ENCODE measurements around the gene ADRM1. TPM values are rescaled to one million over a fixed set of nuclear protein-coding genes. Genes with fewer than 3 reads are reported as not detected.

The ADRM1 gene
- total RNA-seq, 1 experiment from 2014 or later: 173 TPM

GRCh38 chr20:62342910-62343309, 40.1 kb downstream of the ADRM1 start:
- CTCF ChIA-PET: no interaction called here
- H3K9me2 ChIP-seq (ENCODE audit: insufficient read depth): no peaks in the 10 kb centered on the region
- no peak overlapping the region for H3K4me3 ChIP-seq
- POLR2A ChIA-PET (ENCODE audit: unreplicated experiment): interaction anchor here (0.7 kb wide), 1 partner anchor 451 kb away, joined by 3 read pairs; no protein-coding TSS in a partner anchor
- H2AFZ ChIP-seq: no peak overlapping the region
- no peaks in the 10 kb centered on the region for H3K4me1 ChIP-seq (replicated peaks; ENCODE audit: insufficient read depth)
- peaks cover 71% of the 10 kb centered on the region for H3K36me3 ChIP-seq (ENCODE audit: low read depth)
- no TSS peak for BruUV-seq (replicated peaks)
- intact Hi-C loops (cut with micrococcal nuclease; ENCODE audit: unreplicated experiment): no loop called here
- peaks cover 92% of the 10 kb centered on the region for H3F3A ChIP-seq (ENCODE audit: insufficient read depth, low read depth)
- H3K9me3 ChIP-seq (ENCODE audit: insufficient read depth, low read depth): no peaks in the 10 kb centered on the region
- no peak for DNase-seq
- H4K20me1 ChIP-seq (ENCODE audit: insufficient read depth): peaks cover 45% of the 10 kb centered on the region
- H3K27me3 ChIP-seq (ENCODE audit: insufficient read depth, low read depth): no peaks in the 10 kb centered on the region
- H3K27ac ChIP-seq: no peak overlapping the region
- H3K79me2 ChIP-seq (ENCODE audit: low read depth): peaks cover 60% of the 10 kb centered on the region
- no peak overlapping the region for H3K4me2 ChIP-seq
- no peak for TF ChIP-seq EZH2 (IDR thresholded peaks at IDR 0.05; ENCODE audit: low read depth)
- TF ChIP-seq, protein P1, sequence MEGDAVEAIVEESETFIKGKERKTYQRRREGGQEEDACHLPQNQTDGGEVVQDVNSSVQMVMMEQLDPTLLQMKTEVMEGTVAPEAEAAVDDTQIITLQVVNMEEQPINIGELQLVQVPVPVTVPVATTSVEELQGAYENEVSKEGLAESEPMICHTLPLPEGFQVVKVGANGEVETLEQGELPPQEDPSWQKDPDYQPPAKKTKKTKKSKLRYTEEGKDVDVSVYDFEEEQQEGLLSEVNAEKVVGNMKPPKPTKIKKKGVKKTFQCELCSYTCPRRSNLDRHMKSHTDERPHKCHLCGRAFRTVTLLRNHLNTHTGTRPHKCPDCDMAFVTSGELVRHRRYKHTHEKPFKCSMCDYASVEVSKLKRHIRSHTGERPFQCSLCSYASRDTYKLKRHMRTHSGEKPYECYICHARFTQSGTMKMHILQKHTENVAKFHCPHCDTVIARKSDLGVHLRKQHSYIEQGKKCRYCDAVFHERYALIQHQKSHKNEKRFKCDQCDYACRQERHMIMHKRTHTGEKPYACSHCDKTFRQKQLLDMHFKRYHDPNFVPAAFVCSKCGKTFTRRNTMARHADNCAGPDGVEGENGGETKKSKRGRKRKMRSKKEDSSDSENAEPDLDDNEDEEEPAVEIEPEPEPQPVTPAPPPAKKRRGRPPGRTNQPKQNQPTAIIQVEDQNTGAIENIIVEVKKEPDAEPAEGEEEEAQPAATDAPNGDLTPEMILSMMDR (conservative IDR thresholded peaks at IDR 0.05): no peak

DNA sequence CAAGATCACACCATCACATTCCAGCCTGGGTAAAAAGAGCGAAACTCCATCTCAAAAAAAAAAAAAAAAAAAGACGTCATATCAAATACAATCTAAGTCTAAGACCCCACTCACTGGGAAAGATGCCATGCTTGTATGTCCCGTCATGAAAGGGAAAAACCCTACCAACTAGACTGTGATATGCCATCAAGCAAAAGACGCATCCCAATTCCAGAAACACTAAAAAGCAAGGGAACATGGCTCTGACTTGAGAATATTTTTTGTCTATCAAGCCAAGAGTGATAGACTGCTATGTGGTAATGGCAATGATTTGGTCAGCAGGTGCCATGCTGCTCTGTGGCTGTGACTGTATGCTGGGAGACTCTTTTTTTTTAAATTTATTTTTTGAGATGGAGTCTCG, 41.3 kb downstream of the ADRM1 start:
- Histone ChIP-seq H3K4me2 (no peak overlapping the region), H3K9me3 (ENCODE audit: insufficient read depth, low read depth) (no peaks in the 10 kb centered on the region), H3F3A (ENCODE audit: insufficient read depth, low read depth) (peaks cover 93% of the 10 kb centered on the region), H3K27me3 (ENCODE audit: insufficient read depth, low read depth) (no peaks in the 10 kb centered on the region), H3K9me2 (ENCODE audit: insufficient read depth) (no peaks in the 10 kb centered on the region), H3K4me3 (no peak overlapping the region), H2AFZ (no peak overlapping the region), H3K36me3 (ENCODE audit: low read depth) (peaks cover 65% of the 10 kb centered on the region), H4K20me1 (ENCODE audit: insufficient read depth) (peaks cover 38% of the 10 kb centered on the region), H3K79me2 (ENCODE audit: low read depth) (peaks cover 61% of the 10 kb centered on the region), H3K27ac (no peak overlapping the region; the same call in 1 of the 2 replicates), H3K4me1 (replicated peaks; ENCODE audit: insufficient read depth) (no peaks in the 10 kb centered on the region)
- BruUV-seq (replicated peaks): no TSS peak
- intact Hi-C loops (cut with micrococcal nuclease; ENCODE audit: unreplicated experiment): no loop called here
- DNase-seq: no peak
- no peak for TF ChIP-seq EZH2 (IDR thresholded peaks at IDR 0.05; ENCODE audit: low read depth)
- TF ChIP-seq, protein P1 (conservative IDR thresholded peaks at IDR 0.05): no peak
- ChIA-PET CTCF (interaction anchor here (0.7 kb wide), 1 partner anchor 145 kb away, joined by 5 read pairs; no protein-coding TSS in a partner anchor), POLR2A (ENCODE audit: unreplicated experiment) (no interaction called here)

- H3K36me3 ChIP-seq (ENCODE audit: low read depth): peaks cover 59% of the 10 kb centered on the region
- DNase-seq: no peak
- no peak for TF ChIP-seq EZH2 (IDR thresholded peaks at IDR 0.05; ENCODE audit: low read depth)
- TF ChIP-seq, protein P1 (conservative IDR thresholded peaks at IDR 0.05): no peak
- H2AFZ ChIP-seq: no peak overlapping the region
- intact Hi-C loops (cut with micrococcal nuclease; ENCODE audit: unreplicated experiment): no loop called here
- no peaks in the 10 kb centered on the region for H3K9me3 ChIP-seq (ENCODE audit: insufficient read depth, low read depth)
- H4K20me1 ChIP-seq (ENCODE audit: insufficient read depth): peaks cover 32% of the 10 kb centered on the region
- no peaks in the 10 kb centered on the region for H3K27me3 ChIP-seq (ENCODE audit: insufficient read depth, low read depth)
- H3F3A ChIP-seq (ENCODE audit: insufficient read depth, low read depth): peaks cover 89% of the 10 kb centered on the region
- BruUV-seq (replicated peaks): TSS peak; percentile 30
- no peak overlapping the region for H3K4me2 ChIP-seq
- H3K9me2 ChIP-seq (ENCODE audit: insufficient read depth): no peaks in the 10 kb centered on the region
- ChIA-PET POLR2A (ENCODE audit: unreplicated experiment) (no interaction called here), CTCF (interaction anchor here (0.7 kb wide), 1 partner anchor 145 kb away, joined by 5 read pairs; no protein-coding TSS in a partner anchor)
- peak overlapping the region; percentile 28; the same call in 1 of the 2 replicates for H3K27ac ChIP-seq
- H3K4me1 ChIP-seq (replicated peaks; ENCODE audit: insufficient read depth): 0 out of 2 replicates have a peak, but pooled peaks cover 1% of the 10 kb centered on the region
- no peak overlapping the region for H3K4me3 ChIP-seq
- peaks cover 59% of the 10 kb centered on the region for H3K79me2 ChIP-seq (ENCODE audit: low read depth)
Measured at GRCh38 chr20:62344782-62345181, 42.0 kb downstream of the ADRM1 start.

All from PC-9 (cell line).